Suprapubic skin (tissue), 4 donors: ENCODE results near the gene CENPE.
A peak's percentile ranks its signal among the peaks of the same experiment; 100 is the strongest.

Experiments
- CTCF ChIP-seq, 2 donors: fragments of 200-600 bp in 1 of 2; fragments of 450-650 bp in 1 of 2; sonication (generic) in 1 of 2; IDR thresholded peaks; one replicate each; pipeline ENCODE4 v1.5.1; 2016 to 2019; ENCODE audit warnings: antibody characterized with exemption in 2 of 2, mild to moderate bottlenecking in 1 of 2, moderate library complexity in 1 of 2
- EP300 ChIP-seq: sonication (generic); formaldehyde crosslinking; IDR thresholded peaks from one replicate; pipeline ENCODE4 v1.6.1; 2017; ENCODE audit warnings: antibody characterized with exemption
- POLR2A ChIP-seq, 2 donors: fragments of 450-650 bp; IDR thresholded peaks; one replicate each; pipeline ENCODE4 v1.6.1; 2017; ENCODE audit warnings: antibody characterized with exemption in 2 of 2, mild to moderate bottlenecking in 2 of 2, moderate library complexity in 2 of 2
- POLR2AphosphoS5 ChIP-seq, 3 donors: sonication (generic); formaldehyde crosslinking; IDR thresholded peaks; one replicate each; pipeline ENCODE4 v1.6.1; 2017; ENCODE audit warnings: antibody characterized with exemption in 3 of 3

GRCh38 chr4:103198111-103198765 lies at the start of gene CENPE:
- TF ChIP-seq CTCF (IDR thresholded peaks at IDR 0.05) (no peak), POLR2AphosphoS5 (IDR thresholded peaks at IDR 0.05) (peak in 1 of 3 donors; percentile 56), POLR2A (IDR thresholded peaks at IDR 0.05) (no peak), EP300 (no peak)
